Mucosa of descending colon (tissue), 3 donors: ENCODE measurements around the gene KRT84. TPM values are rescaled to one million over a fixed set of nuclear protein-coding genes. Genes with fewer than 3 reads are reported as not detected.

Experiments used
- ATAC-seq: fragments of 200-7000 bp; cut with Tn5 transposase; one replicate; pipeline ENCODE4 v1.9.1; 2020; ENCODE audit warnings: mild to moderate bottlenecking, moderate library complexity
- DNase-seq, 3 donors: peaks; one replicate each; pipeline ENCODE4 v3.0.0-alpha.2; 2020
- H3K36me3 ChIP-seq: fragments of 200-600 bp; one replicate; pipeline ENCODE4 v1.8.0; 2021; ENCODE audit warnings: low read depth, mild to moderate bottlenecking
- H3K4me1 ChIP-seq: fragments of 200-600 bp; one replicate; pipeline ENCODE4 v1.8.0; 2021; ENCODE audit warnings: low read depth, mild to moderate bottlenecking
- H3K4me3 ChIP-seq: fragments of 200-600 bp; one replicate; pipeline ENCODE4 v1.8.0; 2021; ENCODE audit warnings: mild to moderate bottlenecking
- H3K9me3 ChIP-seq: fragments of 200-600 bp; one replicate; pipeline ENCODE4 v1.8.0; 2021; ENCODE audit warnings: mild to moderate bottlenecking
- intact Hi-C, 2 donors: fragments of 100-400 bp; cut with DNase I in 1 of 2; cut with micrococcal nuclease in 1 of 2; formaldehyde crosslinking; loops; one replicate each; pipeline versions ENCODE4 v1.11.0 to v1.11.1; 2022; cut with DNase I, micrococcal nuclease
- total RNA-seq, 3 donors: library from RNA; stranded (reverse); fragmentation: NEBNext Ultra II Directional in 2 of 3; extraction: Animal tissue kit (Norgen Biotek cat#: 25700) in 2 of 3; gene quantifications; one replicate each; pipeline versions ENCODE4 v1.2.1 to v1.2.4, GENCODE V29; 2021 to 2023
- TF ChIP-seq, protein P1 (sequence below): fragments of 200-600 bp; IDR thresholded peaks from one replicate; pipeline ENCODE4 v1.8.0; 2022; ENCODE audit warnings: antibody characterized with exemption, mild to moderate bottlenecking
- donor health status: DM: no; HTN: no; CAD: no; lungs with moderate emphysema.
- donor health status: DM: no; HTN: no; CAD: no.
- donor health status: DM: no; HTN: yes; CAD: no.

The KRT84 gene
- total RNA-seq, 3 donors from 2014 or later: not detected

DNA sequence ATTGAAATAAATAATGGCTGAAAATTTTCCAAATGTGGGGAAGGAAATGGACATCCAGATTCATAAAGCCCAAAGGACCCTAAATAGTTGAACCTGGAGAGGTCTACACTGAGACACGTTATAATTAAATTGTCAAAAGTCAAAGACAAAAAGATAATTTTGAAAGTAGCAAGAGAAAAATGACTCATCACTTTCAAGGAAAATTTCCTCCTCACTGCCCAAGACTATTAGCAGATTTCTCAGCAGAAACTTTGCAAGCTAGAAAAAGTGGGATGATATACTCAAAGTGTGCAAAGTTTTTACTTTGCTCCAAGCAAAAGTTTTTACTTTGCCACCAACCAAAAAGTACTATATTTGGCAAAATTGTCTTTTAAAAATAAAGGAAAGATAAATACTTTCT lies 48.4 kb downstream of the KRT84 start:
- DNase-seq (no peak), ATAC-seq (no peak)
- TF ChIP-seq, protein P1, sequence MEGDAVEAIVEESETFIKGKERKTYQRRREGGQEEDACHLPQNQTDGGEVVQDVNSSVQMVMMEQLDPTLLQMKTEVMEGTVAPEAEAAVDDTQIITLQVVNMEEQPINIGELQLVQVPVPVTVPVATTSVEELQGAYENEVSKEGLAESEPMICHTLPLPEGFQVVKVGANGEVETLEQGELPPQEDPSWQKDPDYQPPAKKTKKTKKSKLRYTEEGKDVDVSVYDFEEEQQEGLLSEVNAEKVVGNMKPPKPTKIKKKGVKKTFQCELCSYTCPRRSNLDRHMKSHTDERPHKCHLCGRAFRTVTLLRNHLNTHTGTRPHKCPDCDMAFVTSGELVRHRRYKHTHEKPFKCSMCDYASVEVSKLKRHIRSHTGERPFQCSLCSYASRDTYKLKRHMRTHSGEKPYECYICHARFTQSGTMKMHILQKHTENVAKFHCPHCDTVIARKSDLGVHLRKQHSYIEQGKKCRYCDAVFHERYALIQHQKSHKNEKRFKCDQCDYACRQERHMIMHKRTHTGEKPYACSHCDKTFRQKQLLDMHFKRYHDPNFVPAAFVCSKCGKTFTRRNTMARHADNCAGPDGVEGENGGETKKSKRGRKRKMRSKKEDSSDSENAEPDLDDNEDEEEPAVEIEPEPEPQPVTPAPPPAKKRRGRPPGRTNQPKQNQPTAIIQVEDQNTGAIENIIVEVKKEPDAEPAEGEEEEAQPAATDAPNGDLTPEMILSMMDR: no peak
- H3K36me3 ChIP-seq: no peaks in the 10 kb centered on the region
- no peak overlapping the region for H3K4me3 ChIP-seq
- no peaks in the 10 kb centered on the region for H3K9me3 ChIP-seq
- intact Hi-C loops: no loop called here
- H3K4me1 ChIP-seq: peaks cover 9% of the 10 kb centered on the region

DNA sequence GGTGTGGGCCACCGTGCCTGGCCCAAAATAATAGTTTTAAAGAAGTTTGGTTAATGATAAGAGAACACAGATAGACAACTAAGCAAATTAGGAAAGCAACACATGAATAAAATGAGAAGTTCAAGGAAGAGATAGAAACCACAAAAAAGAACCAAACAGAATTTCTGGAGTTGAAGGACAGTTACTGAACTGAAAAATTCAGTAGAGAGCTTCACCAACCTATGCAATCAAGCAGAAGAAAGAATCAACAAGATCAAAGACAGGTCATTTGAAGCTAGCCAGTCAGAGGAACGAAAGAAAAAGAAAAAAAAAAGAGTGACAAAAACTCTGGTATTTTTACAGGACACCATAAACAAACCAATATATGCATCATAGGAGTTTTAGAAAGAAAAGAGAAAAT lies 48.8 kb downstream of the KRT84 start:
- H3K36me3 ChIP-seq: no peaks in the 10 kb centered on the region
- H3K4me1 ChIP-seq: peaks cover 9% of the 10 kb centered on the region
- ATAC-seq: no peak
- no peak for DNase-seq
- TF ChIP-seq, protein P1: no peak
- no peak overlapping the region for H3K4me3 ChIP-seq
- intact Hi-C loops: no loop called here
- no peaks in the 10 kb centered on the region for H3K9me3 ChIP-seq

DNA sequence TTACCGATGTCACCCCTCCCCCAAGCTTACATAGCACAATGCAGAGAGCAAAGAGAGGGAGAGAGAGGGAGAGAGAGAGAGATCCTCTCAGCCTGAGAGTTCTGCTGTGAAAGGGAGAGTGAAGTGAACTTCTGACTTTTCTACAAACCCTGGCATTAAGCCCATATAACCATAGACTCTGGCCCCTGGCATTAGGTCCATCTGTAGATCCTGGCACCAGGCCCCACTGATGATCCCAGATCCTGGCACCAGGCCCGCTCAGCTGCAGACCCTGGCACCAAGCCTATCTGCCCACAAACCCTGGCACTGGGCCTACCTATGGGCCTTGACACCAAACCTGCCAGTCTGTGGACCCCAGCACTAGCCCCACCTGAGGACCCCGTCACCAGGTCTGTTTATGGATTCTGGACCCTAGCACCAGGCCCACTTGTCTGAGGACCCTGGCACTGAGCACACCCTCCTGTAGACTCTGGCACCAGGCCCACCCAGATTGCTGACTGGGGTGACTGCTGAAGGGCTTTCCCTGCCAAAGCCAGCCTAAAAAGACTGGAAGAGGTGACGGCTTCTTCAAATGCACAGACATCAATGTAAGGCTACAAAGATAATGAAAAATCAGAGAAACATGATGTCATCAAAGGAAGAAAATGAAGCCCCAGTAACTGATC lies 49.7 kb downstream of the KRT84 start:
- TF ChIP-seq, protein P1: no peak
- H3K4me1 ChIP-seq: peaks cover 9% of the 10 kb centered on the region
- no peaks in the 10 kb centered on the region for H3K36me3 ChIP-seq
- intact Hi-C loops: no loop called here
- H3K9me3 ChIP-seq: no peaks in the 10 kb centered on the region
- DNase-seq: peak in 2 of 3 donors; percentile 73 to 79
- no peak overlapping the region for H3K4me3 ChIP-seq
- peak; percentile 77 for ATAC-seq

DNA sequence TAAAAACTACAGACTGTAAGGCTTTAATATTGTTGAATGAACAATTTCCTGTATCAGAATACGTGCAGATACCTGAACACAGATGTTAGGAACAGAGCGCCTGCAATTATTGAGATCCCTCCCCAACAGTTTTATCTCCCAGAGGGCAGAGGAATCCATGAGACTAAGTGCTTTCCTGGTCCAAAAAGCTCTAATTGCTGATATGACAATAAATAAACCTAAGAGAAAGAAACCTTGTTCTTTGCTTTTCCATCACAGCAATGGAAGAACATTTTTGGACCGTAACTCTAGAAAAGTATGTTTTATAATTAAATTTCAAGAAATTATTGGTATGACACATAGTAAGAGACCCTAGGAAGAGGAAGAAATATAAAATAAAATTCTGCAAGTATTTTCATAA lies 51.3 kb downstream of the KRT84 start:
- intact Hi-C loops: no loop called here
- H3K4me1 ChIP-seq: peaks cover 9% of the 10 kb centered on the region
- no peak overlapping the region for H3K4me3 ChIP-seq
- H3K36me3 ChIP-seq: no peaks in the 10 kb centered on the region
- no peaks in the 10 kb centered on the region for H3K9me3 ChIP-seq
- no peak for ATAC-seq
- TF ChIP-seq, protein P1: no peak
- no peak for DNase-seq

DNA sequence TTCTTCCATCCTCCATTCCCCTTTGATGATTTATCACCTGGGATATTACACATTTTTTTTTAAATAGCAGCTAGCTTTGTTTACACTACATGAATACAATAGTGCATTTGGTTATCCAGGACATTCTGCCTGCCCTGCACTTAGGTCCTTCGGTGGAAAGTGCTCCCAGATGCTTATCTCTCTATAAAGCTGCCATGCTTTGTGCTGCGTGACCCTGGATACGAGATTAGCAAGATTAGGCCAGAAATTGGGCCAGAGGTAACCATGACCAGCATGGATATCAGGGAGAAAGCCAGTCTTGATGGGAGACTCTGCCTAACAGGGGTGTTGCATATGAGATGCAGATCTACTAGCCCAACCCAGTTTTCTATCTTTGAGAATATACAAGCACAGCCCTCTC lies 52.1 kb downstream of the KRT84 start:
- DNase-seq: no peak
- intact Hi-C loops: no loop called here
- H3K36me3 ChIP-seq: no peaks in the 10 kb centered on the region

More for the DNA sequence above, 52.1 kb downstream of the KRT84 start:
- TF ChIP-seq, protein P1: no peak
- peaks cover 9% of the 10 kb centered on the region for H3K4me1 ChIP-seq
- ATAC-seq: no peak
- H3K4me3 ChIP-seq: no peak overlapping the region
- no peaks in the 10 kb centered on the region for H3K9me3 ChIP-seq
